Measurements from ENCODE around the gene NEDD4L. TPM values are rescaled to one million over a fixed set of nuclear protein-coding genes. Genes with fewer than 3 reads are reported as not detected.

The NEDD4L gene
- total RNA-seq, 3 donors from 2014 or later: 161 to 309 (median 256) TPM

- TF ChIP-seq CTCF (IDR thresholded peaks at IDR 0.05): peak; percentile 28
- peak; percentile 60 to 73 (median 60) for DNase-seq
- no peaks in the 10 kb centered on the region for H3K9me3 ChIP-seq
- H3K4me3 ChIP-seq: no peak overlapping the region
- peak; percentile 87 for ATAC-seq
- H3K4me1 ChIP-seq (ENCODE audit: low read depth): peaks cover 13% of the 10 kb centered on the region
- intact Hi-C loops (cut with DNase I, micrococcal nuclease): loop anchor here in 1 of 2 donors (10.0 kb wide), 1 partner anchor 127 kb away; no protein-coding TSS in a partner anchor
- H3K36me3 ChIP-seq (ENCODE audit: low read depth): no peaks in the 10 kb centered on the region
Observed at GRCh38 chr18:58321986-58322385, 278.0 kb downstream of the NEDD4L start.

- ATAC-seq: no peak
- no peak for DNase-seq
- Histone ChIP-seq H3K4me3 (no peak overlapping the region), H3K36me3 (ENCODE audit: low read depth) (no peaks in the 10 kb centered on the region), H3K4me1 (ENCODE audit: low read depth) (peaks cover 13% of the 10 kb centered on the region), H3K9me3 (no peaks in the 10 kb centered on the region)
- no peak for TF ChIP-seq CTCF (IDR thresholded peaks at IDR 0.05)
- intact Hi-C loops (cut with DNase I, micrococcal nuclease): loop anchor here in 1 of 2 donors (10.0 kb wide), 1 partner anchor 128 kb away; no protein-coding TSS in a partner anchor
Observed at GRCh38 chr18:58322464-58322863, 278.4 kb downstream of the NEDD4L start.

- Histone ChIP-seq H3K36me3 (ENCODE audit: low read depth) (no peaks in the 10 kb centered on the region), H3K4me3 (no peak overlapping the region), H3K9me3 (no peaks in the 10 kb centered on the region), H3K4me1 (ENCODE audit: low read depth) (peaks cover 13% of the 10 kb centered on the region)
- DNase-seq (no peak), ATAC-seq (no peak)
- intact Hi-C loops (cut with DNase I, micrococcal nuclease): loop anchor here in 1 of 2 donors (10.0 kb wide), 1 partner anchor 129 kb away; no protein-coding TSS in a partner anchor
- TF ChIP-seq CTCF (IDR thresholded peaks at IDR 0.05): no peak
Observed at GRCh38 chr18:58323866-58324762, 280.1 kb downstream of the NEDD4L start.

- intact Hi-C loops (cut with DNase I, micrococcal nuclease): loop anchor here in 1 of 2 donors (10.0 kb wide), 1 partner anchor 130 kb away; no protein-coding TSS in a partner anchor
- ATAC-seq (no peak), DNase-seq (no peak)
- H3K4me1 ChIP-seq (ENCODE audit: low read depth): peaks cover 13% of the 10 kb centered on the region
- TF ChIP-seq CTCF (IDR thresholded peaks at IDR 0.05): no peak
- H3K9me3 ChIP-seq: no peaks in the 10 kb centered on the region
- peaks cover 1% of the 10 kb centered on the region for H3K36me3 ChIP-seq (ENCODE audit: low read depth)
- H3K4me3 ChIP-seq: no peak overlapping the region
Observed at GRCh38 chr18:58324824-58325480, 280.9 kb downstream of the NEDD4L start.

- ATAC-seq: no peak
- no peak for TF ChIP-seq CTCF (IDR thresholded peaks at IDR 0.05)
Observed at GRCh38 chr18:58325494-58325893, 281.5 kb downstream of the NEDD4L start.

More at GRCh38 chr18:58325494-58325893, 281.5 kb downstream of the NEDD4L start:
- intact Hi-C loops (cut with DNase I, micrococcal nuclease): loop anchor here in 1 of 2 donors (10.0 kb wide), 1 partner anchor 131 kb away; no protein-coding TSS in a partner anchor
- DNase-seq: no peak
- peaks cover 6% of the 10 kb centered on the region for H3K36me3 ChIP-seq (ENCODE audit: low read depth)
- H3K4me1 ChIP-seq (ENCODE audit: low read depth): peaks cover 9% of the 10 kb centered on the region
- no peaks in the 10 kb centered on the region for H3K9me3 ChIP-seq
- H3K4me3 ChIP-seq: no peak overlapping the region
